ENCODE data around the gene GP5. TPM values are rescaled to one million over a fixed set of nuclear protein-coding genes. Genes with fewer than 3 reads are reported as not detected.

GP5 gene
- total RNA-seq, 1 donor from 2014 or later: not detected

GRCh38 chr3:194440756-194441155 lies 41.7 kb upstream of the GP5 start:
- H3K4me1 ChIP-seq: no peaks in the 10 kb centered on the region
- no peak for DNase-seq
- H3K27ac ChIP-seq (replicated peaks): no peak overlapping the region
- H3K9me3 ChIP-seq (replicated peaks): no peaks in the 10 kb centered on the region
- intact Hi-C loops (cut with micrococcal nuclease): no loop called here
- no peak overlapping the region for H3K4me3 ChIP-seq
- H3K27me3 ChIP-seq (ENCODE audit: low read depth): no peaks in the 10 kb centered on the region
- TF ChIP-seq, protein P1, sequence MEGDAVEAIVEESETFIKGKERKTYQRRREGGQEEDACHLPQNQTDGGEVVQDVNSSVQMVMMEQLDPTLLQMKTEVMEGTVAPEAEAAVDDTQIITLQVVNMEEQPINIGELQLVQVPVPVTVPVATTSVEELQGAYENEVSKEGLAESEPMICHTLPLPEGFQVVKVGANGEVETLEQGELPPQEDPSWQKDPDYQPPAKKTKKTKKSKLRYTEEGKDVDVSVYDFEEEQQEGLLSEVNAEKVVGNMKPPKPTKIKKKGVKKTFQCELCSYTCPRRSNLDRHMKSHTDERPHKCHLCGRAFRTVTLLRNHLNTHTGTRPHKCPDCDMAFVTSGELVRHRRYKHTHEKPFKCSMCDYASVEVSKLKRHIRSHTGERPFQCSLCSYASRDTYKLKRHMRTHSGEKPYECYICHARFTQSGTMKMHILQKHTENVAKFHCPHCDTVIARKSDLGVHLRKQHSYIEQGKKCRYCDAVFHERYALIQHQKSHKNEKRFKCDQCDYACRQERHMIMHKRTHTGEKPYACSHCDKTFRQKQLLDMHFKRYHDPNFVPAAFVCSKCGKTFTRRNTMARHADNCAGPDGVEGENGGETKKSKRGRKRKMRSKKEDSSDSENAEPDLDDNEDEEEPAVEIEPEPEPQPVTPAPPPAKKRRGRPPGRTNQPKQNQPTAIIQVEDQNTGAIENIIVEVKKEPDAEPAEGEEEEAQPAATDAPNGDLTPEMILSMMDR (IDR thresholded peaks at IDR 0.05; ENCODE audit: borderline replicate concordance): no peak
- peaks cover 96% of the 10 kb centered on the region for H3K36me3 ChIP-seq

DNA sequence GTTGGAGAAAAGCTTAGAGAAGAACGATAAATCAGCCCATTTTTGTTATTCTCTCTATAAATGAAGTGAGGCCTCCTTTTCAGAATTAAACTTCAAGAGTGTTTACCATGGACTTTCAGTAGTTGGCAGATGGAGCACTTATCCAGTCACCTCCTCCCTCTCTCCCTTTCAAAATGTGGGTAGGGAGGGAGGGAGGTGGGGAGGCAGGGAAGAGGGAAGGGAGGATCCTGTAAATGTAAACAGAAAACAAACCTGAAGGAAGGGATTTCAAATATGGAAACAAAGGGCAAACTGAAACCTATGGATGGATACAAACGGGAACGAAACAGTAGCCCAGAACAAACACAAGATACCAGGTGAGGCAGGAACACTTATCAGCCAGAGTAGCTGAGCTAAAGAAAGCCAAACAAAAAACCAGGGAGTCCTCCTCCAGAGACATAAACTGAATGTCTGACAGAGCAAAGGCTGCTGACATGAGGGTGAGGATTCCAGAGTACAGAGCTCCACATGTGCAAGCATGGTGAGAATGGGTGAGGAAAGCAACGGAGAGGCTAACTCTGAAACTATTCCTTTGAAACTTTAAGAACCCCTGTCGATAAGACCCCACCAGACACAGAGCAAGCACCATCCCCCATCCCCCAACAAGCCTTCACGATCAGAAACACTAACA lies 41.0 kb upstream of the GP5 start:
- Histone ChIP-seq H3K4me1 (no peaks in the 10 kb centered on the region), H3K27ac (replicated peaks) (no peak overlapping the region), H3K27me3 (ENCODE audit: low read depth) (no peaks in the 10 kb centered on the region), H3K4me3 (no peak overlapping the region), H3K9me3 (replicated peaks) (no peaks in the 10 kb centered on the region), H3K36me3 (peaks cover 97% of the 10 kb centered on the region)
- intact Hi-C loops (cut with micrococcal nuclease): no loop called here
- DNase-seq: no peak
- TF ChIP-seq, protein P1 (IDR thresholded peaks at IDR 0.05; ENCODE audit: borderline replicate concordance): no peak

DNA sequence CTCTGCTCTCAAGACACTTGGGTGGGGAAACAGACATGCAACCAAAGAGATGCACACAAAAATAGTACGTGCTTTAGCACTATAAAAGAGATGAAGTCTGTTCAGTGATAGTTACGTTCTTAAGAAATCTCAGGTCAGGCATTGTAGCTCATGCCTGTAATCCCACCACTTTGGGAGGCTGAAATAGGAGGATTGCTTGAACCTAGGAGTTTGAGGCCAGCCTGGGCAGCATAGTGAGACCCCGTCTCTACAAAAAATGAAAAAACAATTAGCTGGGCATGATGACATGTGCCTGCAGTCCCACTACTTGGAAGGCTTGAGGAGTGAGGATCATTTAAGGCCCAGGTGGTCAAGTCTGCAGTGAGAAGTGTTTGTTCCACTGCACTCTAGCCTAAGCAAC lies 35.4 kb upstream of the GP5 start:
- intact Hi-C loops (cut with micrococcal nuclease): no loop called here
- peaks cover 97% of the 10 kb centered on the region for H3K36me3 ChIP-seq

DNA sequence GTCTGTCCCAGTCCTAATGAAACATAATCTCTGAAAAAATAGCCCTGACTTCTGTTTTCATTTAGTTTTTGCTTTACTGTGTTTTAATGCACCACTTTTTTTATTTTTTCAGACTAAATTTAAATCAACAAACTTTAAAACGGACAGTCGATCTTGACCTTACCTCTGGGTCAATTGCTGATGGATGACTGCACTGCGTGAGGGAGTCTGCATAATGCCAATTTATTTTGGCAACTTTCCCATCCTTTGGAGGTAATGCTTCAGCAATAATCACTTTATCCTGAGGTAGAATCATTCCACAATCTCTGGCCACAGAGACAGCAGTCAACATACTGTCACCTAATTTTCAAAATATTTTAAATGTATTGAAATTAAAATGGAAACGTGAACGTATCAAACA lies 32.5 kb upstream of the GP5 start:
- H3K27ac ChIP-seq (replicated peaks): no peak overlapping the region
- peaks cover 94% of the 10 kb centered on the region for H3K36me3 ChIP-seq
- no peaks in the 10 kb centered on the region for H3K27me3 ChIP-seq (ENCODE audit: low read depth)
- intact Hi-C loops (cut with micrococcal nuclease): no loop called here
- no peak overlapping the region for H3K4me3 ChIP-seq
- DNase-seq: no peak
- no peaks in the 10 kb centered on the region for H3K4me1 ChIP-seq
- TF ChIP-seq, protein P1 (IDR thresholded peaks at IDR 0.05; ENCODE audit: borderline replicate concordance): no peak
- no peaks in the 10 kb centered on the region for H3K9me3 ChIP-seq (replicated peaks)

More for the DNA sequence above, 35.4 kb upstream of the GP5 start:
- H3K4me3 ChIP-seq: no peak overlapping the region
- H3K4me1 ChIP-seq: no peaks in the 10 kb centered on the region
- TF ChIP-seq, protein P1 (IDR thresholded peaks at IDR 0.05; ENCODE audit: borderline replicate concordance): no peak
- no peak for DNase-seq
- H3K9me3 ChIP-seq (replicated peaks): no peaks in the 10 kb centered on the region
- H3K27ac ChIP-seq (replicated peaks): no peak overlapping the region
- no peaks in the 10 kb centered on the region for H3K27me3 ChIP-seq (ENCODE audit: low read depth)

DNA sequence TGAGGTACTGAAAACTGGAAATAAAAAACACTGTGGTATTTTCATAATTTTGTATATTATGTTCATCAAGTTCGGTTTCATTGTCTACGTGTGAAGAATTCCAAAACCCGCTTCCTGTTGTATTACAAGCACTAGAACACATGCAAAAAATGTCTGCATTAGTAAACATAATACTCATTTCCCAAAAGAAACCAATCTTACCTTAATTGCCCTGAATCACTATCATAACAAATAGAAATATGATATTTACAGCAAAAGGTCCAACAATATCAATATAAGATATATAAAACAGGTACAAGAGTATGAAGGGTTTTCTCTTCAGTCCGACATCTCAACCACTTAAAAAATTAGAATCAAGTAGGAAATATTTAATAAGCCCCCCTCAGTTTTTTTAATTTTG lies 26.3 kb upstream of the GP5 start:
- Histone ChIP-seq H3K4me3 (no peak overlapping the region), H3K27ac (replicated peaks) (no peak overlapping the region), H3K27me3 (ENCODE audit: low read depth) (no peaks in the 10 kb centered on the region), H3K36me3 (peaks cover 67% of the 10 kb centered on the region), H3K9me3 (replicated peaks) (no peaks in the 10 kb centered on the region), H3K4me1 (peaks cover 17% of the 10 kb centered on the region)
- TF ChIP-seq, protein P1 (IDR thresholded peaks at IDR 0.05; ENCODE audit: borderline replicate concordance): no peak
- no peak for DNase-seq
- intact Hi-C loops (cut with micrococcal nuclease): no loop called here
